Mammary epithelial cell (primary cell): ENCODE results near the gene NLRC5.

Source experiments
- EZH2 ChIP-seq: IDR thresholded peaks from 2 replicates; pipeline ENCODE4 v1.6.1; 2012; ENCODE audit warnings: low read length, inconsistent platforms, borderline replicate concordance
- TF ChIP-seq, protein P1 (sequence below), 2 donors: IDR thresholded peaks in 1 of 2; conservative IDR thresholded peaks in 1 of 2; 2 replicates each; pipeline ENCODE4 v1.5.1; 2011 to 2012; ENCODE audit warnings: inconsistent platforms in 2 of 2, low read length in 2 of 2, mild to moderate bottlenecking in 2 of 2, control low read depth in 1 of 2, low read depth in 1 of 2; ENCODE audit not compliant: insufficient read depth in 1 of 2; ENCODE audit errors: extremely low read depth in 1 of 2

DNA sequence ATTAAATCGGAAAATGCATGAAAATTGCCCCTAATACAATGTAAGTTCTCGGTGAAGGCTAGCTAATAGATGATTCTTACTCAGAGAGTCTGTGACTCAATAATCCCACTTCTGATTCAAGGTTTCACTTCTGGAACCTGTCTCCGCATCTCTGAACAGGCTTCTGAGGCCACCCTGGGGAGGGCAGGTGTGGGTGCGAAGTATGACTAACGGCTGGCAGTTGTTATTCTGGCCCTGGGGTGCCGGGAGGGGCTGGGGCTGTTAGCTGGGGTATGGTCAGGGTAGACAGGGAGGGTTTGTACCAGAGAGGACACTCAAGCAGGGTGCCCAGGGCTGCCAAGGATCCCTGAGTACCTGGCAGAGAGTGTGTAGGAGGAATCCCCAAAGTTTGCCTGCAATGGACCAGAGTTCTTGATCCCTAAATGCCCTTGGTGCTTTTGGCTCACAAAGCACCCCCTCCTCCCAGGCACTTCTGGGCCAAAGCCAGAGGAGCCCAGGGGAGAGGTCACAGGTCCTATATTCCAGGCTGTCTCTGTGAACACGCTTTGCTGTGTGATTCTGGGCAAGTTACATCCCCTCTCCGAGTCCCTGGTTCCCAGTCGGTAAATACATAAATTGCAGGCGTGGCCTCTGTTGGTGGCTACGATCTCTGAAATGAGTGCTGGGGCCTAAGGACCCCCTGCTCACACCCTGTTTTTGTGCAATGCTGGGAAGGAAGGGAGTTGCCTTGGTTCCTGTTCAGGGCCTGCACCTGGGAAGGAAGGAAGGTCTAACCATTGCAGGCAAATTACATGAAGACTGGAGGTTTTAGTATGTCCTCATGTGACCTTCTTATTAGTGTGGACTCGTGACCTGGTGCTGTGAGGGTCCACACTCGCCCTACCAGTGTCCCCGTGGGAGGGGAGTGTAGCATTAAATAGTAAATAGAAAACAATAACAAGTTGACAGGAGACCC is 53.1 kb downstream of the NLRC5 start:
- TF ChIP-seq, protein P1, sequence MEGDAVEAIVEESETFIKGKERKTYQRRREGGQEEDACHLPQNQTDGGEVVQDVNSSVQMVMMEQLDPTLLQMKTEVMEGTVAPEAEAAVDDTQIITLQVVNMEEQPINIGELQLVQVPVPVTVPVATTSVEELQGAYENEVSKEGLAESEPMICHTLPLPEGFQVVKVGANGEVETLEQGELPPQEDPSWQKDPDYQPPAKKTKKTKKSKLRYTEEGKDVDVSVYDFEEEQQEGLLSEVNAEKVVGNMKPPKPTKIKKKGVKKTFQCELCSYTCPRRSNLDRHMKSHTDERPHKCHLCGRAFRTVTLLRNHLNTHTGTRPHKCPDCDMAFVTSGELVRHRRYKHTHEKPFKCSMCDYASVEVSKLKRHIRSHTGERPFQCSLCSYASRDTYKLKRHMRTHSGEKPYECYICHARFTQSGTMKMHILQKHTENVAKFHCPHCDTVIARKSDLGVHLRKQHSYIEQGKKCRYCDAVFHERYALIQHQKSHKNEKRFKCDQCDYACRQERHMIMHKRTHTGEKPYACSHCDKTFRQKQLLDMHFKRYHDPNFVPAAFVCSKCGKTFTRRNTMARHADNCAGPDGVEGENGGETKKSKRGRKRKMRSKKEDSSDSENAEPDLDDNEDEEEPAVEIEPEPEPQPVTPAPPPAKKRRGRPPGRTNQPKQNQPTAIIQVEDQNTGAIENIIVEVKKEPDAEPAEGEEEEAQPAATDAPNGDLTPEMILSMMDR (conservative IDR thresholded peaks at IDR 0.05 in 1 of 2, IDR thresholded peaks at IDR 0.05 in 1 of 2; ENCODE audit: extremely low read depth in 1 of 2, insufficient read depth in 1 of 2, low read depth in 1 of 2, low read length in 2 of 2), result no peak
- TF ChIP-seq EZH2, result no peak
